Measurements from ENCODE around the gene ETV6.

Gene ETV6

DNA sequence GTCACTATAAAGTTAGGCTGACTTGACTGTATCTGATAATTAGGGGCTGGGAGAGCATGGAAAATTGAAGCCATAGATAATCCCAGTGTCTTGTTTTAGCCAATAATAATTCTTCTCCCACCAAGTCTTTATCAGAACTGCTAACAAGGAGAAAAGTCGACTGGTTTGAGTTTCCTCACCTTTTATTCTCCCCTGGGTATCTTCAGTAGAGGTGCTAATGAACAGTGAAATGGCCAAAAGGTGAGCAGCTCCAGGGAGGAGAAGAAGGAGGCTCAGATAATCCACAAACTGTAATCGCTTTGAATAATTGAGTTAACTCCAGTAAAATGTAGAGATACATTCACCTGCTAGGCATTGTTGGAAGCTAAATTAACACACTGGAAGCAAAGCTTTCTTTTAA lies 72.6 kb downstream of the ETV6 start:
- DNase-seq: no peak

DNA sequence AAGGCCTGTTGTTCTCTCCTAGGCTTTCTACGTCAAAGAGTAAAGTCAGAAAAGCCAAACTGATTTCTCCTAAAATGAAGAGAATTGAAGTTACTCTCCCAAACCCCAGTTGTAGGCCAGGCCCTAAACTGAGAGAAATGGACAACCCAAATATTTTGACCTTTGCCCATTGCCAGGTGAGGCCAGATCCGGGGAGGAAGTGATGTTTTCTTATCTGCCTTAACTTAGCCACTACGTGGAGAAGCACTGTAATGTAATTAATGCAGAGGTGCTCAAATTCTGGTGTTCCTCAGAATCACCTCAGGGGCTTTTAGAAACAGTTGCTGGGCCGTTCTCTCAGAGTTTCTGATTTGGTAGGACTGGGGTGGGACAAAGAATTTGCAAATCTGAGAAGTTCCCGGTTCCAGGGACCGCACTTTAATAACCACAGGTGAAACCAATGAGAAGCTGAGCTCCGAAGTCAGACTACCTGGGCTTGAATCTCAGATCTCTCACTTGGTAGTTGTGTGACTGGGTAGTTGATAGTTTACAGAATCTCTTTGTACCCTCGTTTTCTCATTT lies 73.2 kb downstream of the ETV6 start:
- DNase-seq: no peak

DNA sequence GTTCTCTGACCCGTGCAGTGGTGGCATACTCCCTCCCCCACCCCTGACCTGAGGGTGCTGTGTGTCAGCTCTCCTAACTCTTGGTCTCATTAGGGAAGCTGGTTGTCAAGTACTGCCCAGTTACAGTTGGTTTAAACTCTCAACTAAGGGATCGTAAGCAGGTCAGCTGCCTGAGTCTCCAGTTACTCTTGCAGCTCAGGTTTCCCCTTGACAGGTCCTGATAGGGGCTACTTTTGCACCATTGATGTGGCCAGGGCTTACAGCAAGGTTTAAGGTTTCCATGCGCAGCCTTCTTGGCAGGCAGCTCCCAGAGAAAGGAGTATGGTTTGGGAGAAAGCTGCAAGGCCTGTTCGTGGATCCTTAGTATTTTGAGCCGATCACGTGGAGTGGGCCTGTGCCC lies 74.5 kb downstream of the ETV6 start:
- DNase-seq: no peak

DNA sequence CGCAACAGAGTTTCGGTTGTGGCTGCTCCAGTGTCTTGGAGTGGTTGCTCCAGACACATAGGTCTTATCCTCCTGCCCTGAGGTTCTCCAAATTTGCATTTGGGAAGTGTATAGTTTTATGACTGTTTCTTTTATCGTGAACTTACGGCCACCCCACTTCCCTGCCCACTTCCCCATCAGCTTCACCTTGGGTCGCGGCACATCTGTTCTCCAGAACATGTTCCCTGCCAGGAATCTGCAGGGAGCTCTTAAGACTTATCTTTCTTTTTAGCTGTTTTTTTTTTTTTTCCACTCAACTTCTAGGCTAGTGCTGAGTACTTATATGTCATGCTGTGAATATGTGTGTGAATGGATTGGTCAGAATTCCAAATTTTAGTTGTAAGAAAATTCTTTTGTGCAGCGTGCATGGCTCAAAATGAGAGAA lies 75.4 kb downstream of the ETV6 start:
- no peak for DNase-seq

DNA sequence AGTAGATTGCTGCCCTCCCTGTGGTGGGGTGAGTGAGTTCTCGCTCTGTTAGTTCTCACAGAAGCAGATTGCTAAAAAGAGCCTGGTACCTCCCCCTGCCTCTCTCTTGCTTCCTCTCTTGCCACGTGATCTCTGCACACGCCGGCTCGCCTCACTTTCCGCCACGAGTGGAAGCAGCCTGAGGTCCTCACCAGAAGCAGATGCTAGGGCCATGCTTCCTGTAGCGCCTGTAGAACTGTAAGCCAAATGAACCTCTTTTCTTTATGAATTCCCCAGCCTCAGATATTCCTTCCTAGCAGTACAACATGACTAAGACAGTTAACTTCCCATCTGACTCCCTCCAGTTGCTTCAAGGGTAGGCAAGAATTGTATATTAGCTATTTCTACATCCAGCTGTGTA lies 76.2 kb downstream of the ETV6 start:
- DNase-seq: no peak

DNA sequence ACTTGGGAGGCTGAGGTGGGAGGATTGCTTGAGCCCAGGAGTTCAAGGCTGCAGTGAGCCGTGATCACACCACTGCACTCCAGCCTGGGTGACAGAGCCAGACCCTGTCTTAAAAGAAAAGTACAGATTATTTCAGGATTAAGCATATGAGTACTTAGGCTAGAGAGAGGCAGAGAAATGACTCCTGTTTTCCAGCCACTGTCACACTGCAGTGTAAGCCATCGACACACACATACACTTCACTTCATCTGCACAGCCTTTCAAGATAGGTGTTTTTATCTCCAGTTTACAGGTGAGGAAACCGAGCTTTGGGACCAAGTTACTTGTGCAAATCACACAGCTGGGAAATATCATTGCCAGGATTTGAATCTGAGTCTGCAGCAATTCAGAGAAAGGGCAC lies 77.2 kb downstream of the ETV6 start:
- DNase-seq: no peak

DNA sequence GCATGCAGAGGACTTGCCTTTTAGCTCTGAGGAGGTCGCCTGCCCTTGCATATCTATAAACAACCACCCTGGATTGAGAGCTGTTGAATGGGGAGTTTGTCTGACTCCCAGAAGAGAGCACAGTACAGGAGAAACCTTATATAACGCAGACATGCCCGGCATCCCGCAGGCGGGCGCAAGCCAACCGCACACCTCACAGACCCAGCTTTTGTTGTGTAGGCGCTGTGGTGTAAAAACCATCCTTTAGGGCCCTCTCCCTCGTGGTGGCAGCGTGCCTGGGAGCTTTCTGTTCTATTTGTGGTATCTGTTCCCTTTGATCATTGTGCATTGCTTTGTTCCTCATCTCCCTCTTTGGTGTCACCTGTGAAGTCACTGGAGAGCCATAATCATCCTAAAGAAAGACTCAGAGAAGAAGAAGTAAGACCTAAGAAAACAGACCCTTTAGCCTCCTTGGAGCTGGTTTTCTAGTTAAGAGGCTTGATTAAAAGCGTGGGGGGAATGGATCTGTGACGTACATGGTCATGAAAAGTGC lies 77.7 kb downstream of the ETV6 start:
- no peak for DNase-seq

DNA sequence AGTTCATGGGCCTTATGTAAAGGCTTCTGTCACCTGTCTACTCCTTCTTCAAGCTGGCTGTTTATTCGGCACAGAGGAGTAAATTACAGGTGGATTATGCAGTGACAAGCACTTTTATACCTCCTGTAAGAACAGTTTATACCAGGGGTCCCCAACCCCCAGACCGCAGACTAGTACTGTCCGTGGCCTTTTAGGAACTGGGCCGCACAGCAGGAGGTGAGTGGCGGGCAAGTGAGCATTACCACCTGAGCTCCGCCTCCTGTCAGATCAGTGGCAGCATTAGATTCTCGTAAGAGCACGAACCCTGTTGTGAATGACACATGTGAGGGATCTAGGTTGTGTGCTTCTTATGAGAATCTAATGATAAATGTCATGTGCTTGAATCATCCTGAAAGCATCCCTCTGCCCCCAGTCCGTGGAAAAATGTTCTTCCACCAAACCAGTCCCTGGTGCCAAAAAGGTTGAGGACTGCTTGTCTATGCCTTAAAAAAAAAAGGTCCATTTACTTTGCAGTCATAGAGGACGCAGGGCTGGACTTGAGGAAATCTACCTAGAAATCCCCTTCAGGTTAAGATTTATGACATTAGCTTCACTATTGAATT lies 78.8 kb downstream of the ETV6 start:
- no peak for DNase-seq

DNA sequence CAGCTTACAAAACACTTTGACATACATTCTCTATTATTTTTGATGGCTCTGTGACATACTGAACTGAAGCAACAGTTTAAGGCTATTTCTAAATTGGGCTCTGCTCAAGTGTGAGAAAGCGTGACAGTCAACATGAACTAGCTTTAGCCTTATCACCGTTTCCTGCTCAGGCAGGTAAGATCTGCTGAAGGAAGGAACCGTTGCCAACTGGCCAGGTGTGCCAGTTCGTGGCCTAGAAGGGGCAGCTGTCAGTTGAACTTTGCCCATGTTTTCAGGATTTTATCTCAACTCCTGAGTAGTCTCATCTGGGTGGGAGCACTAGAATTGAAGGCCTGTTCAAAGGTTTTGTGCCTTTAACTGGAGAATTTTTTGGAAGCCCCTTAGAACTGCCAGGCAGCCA lies 79.5 kb downstream of the ETV6 start:
- DNase-seq: no peak

DNA sequence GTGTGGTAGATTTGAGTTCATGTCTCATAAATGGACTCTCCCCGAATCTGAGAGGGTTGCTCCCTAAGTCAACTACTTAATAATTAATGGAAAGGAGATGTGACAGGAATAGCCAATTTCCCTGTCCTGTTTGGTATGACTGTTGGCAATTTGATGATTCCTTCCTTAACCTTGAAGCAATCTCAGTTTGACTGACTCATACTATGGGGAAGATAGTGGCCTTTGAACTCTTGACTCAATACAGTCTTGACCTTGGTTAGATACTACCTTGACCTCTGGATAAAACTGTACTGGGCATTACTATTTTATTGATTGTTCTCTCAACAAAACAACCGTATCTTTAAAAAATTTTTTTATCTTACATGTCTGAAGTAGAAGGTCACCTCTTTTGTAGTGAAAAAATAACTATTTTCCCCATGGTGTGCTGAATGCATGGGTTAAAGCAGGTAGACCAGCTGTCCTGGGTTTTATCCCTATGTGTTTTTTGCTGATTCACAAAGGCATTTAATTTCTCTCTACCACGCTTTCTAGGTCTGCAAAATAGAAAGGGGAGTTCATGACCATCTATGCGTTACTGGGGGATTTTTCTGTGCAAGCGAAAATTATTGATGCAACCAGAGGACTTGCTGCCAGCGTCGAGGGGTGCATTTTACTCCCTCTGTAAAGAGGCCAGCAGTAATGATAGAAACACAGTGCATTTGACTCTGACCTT lies 80.1 kb downstream of the ETV6 start:
- no peak for DNase-seq

DNA sequence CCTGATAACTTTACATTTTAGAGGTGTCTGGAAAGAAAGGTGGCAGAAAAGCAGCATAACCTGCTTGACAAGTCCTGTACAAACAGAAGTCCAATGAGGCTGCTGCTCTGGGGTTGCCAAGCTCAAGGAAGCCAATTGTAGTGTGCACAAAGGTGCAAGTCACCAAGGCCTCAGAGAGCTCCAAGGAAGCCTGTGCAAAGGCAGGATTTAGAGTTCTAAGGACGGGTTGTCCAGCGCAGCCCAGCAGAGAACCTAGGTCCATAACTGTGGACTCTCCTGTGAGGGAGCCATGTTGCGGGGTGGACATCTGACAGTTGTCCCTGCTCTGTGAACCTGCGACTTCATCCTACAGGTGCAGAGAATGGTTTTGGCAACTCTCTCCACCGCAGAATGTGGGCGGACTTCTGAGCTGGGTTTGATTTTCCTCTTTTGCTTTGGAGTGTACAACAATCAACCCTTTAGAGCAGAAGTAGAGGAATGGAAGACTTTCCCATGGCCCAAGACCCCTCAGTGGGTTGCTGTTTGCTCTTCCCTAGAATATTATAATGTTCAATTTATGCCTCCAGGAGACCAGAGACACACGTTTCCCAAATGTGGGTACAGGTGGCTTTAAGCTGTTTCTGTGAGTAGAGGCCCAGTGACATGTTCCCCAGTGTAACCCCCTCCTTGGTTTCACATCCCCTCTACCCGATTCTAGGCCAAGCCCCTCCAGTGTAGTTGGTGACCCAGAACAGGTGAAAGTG lies 81.0 kb downstream of the ETV6 start:
- no peak for DNase-seq

DNA sequence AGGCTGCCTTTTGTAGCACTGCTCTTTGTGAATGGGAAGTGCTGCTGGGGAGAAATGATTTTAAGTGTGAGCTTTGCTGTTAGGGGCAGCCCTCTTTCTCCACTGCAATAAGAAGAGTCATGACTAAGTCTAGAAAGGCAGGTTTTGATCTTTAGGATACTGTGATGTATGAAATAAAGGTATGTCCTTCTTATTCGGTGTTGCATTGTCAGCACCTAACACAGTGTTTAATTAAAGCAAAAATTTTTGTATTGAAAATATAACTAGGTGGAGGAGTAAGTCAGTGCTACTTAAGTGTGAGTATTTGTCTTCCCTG lies 81.5 kb downstream of the ETV6 start:
- DNase-seq: no peak

DNA sequence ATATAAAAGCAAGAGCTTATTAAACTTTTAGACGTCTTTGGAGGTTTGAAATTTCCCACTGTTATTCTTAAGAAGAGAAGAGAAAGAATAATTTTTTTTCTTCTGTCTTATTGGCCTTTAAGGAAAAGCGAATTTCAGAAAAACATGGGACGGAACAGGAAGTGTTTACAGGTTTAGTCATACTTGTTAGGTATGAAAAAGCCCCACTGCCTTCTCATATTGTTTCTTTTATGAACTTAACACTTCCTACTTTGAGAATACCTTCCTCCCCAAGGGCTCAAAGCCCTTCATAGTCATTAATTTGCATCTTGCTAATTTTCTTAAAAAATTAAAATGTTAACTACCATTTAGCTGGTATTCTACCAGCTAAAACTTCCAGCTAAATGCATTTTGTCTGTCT lies 82.0 kb downstream of the ETV6 start:
- DNase-seq: no peak

DNA sequence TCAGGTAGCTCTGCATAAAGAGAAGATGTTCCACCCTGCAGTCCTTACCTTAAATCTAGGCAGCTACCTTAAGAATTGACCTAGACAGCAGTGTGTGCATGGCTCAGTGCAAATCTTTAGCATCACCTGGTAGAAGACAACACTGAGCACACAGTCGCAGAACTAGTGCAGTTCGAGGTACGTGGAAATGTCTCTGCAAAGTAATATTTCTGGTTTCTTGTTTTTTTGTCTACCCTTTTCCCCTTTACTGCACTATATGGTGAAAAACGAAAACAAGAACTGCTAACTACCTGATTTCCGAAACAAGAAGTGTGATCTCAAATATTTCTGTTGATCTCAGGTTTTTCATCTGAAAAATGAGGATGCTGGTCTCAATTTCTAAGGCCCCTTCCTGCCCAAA lies 82.5 kb downstream of the ETV6 start:
- DNase-seq: no peak

DNA sequence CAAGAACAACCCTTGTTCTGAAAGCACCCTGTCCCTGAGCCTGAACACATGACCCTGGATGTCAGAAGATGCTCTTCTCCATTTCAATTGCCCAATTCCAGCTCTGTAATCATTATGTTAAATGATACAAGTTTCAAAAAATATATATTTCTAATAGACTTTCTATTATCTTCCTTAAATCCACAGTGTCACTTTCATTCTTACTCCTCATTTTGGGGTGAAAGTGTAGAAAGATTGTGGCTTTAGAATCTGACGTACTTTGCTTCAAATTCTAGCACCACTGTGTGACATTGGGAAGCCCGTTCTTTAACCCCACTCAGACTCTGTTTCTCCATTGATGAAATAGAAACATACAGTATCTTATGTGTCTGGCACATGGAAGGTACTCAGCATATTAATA lies 83.2 kb downstream of the ETV6 start:
- DNase-seq: no peak

DNA sequence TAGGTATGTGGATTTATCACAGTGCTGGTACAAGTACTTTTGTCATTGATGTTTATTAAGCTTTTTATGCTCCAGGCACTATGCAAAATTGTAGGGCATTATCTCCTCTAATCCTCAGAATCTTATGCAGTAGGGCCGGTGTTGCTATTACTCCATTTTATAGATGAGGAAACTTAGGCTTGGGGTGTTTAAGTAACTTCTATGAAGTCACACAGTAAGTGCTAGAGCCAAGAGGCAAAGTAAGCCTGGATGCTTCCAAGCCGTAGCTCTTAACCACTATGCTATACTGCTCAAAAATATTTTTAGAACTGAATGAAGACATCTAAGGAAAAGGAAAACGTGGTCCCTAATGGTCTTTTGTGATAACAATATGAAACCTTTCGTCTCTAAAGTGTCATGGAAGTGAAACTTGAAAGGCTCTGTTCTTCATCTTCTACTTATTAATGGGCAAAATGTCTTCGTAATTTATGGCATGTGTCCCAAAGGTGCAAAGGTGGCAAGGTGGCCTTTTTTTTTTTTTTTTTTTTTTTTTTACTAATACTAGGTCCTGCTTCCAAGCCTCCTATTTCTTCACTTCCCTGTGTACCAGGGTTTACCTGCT lies 85.2 kb downstream of the ETV6 start:
- DNase-seq: no peak

DNA sequence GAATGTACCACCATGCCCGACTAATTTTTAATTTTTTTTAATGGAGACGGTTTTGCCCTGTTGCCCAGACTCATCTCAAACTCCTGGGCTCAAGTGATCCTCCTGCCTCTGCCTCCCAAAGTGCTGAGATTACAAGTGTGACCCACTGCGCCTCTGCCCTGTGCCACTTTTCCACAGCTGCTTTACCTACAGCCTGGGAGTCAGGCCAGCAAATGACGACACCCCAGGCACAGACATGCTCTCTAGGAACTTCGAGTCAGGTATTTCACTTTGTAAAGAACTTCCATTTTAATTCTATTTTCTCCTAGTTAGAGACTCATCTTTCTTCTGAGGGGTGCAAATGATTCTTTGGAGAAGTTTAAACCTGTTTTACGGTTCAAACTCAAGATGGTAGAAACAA lies 89.0 kb downstream of the ETV6 start:
- no peak for DNase-seq

DNA sequence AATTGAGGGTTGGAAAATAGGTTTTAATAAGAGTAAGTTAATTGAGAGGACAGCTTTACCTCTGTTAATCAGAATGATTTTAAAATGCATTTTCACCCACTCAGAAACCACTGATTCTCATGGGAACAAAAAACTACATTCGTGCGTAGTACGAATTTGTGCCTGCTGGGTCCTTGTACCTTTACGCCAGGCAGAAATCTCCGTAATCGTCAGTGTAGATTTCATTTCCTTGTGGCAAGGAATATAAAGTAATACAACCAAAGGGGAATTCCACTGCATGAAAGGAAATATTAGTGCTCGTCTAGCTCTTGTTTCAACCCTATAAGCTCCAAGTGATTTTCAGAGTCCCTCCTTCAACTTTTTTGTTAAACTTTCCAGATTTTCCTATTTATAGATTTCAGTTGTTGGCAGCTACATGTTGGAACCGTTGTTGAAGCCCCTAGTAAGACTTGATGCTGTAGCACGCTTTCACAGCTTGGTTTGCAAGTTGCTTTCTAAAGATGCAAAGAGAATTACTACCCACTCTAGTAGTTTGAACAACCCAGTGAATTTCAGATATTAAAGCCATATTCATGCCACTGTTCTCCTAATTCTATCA lies 90.6 kb downstream of the ETV6 start:
- no peak for DNase-seq

DNA sequence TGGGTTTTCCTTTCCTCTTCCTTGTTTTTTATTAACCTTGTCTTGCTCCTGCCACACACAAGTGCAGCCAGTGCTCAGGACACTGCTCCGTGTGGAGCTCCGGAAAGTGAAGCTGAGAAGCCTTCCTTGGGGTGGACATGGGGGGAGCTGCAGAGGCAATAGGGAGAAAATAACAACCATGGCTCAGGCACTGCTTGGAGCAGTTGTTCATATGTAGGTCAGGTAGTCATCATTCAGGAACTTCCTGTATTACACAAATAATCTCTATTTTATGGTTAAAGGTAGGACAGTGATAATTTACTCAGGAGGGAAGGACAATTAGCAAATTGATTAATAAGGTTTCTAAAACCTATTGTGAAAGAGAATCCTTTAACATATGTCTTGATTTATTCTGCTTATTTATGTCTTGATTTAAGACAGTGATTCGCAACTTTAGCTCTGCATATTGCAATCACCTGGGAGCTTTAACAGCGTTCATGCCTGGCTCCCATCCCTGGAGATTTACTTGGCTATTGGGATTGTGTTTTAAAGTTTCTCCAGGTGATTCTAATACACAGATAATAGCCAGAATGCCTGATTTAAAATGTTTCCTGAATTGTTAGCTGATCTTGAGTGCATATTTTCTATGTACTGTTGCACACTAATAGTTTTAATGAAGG lies 92.1 kb downstream of the ETV6 start:
- no peak for DNase-seq

DNA sequence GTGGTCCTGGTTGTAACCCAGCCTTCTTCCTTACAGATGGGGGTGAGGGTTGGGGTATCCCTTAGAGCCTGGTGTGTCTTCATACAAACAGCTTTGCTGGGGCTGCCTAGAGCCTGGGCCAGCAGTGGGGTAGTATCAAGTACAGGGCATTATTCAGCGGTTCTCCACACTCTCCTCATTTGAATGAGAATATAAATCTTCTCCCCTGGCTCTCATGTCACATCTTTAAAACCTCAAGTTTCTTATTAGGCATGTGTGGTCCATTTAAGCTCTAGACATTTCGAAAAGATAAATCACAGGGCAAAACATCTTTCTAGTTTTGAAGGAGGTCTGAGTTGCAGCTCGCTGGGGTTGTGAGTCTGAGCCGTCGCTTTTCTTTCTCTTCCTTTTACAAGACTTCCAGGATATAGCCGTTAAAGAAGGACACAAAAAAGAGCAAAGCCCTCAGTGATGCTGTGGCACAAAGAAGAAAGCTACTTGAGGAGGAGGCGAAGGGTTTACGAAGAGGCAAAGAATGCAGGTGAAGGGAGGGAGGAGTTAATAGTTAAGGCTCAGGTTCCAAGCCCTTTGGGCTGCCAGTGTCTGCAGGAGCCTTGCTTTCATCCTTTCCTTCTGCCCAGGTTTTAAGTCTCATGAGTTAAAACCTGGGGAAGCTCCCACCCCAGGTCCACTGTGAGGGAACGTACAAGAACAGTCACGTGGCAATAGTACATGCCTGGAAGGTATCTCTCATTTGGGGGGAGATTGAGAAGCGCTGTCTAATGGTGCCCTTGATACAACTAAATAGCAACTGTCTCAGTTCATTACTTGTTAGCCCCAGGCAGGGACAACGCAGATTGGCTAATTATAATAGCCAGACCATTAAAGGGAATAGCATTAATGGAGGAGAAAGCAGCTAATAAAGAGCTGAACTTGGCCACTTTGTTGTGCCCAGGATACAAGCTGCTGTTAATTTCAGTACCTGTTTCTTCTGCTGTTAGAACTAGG lies 94.2 kb downstream of the ETV6 start:
- no peak for DNase-seq

DNA sequence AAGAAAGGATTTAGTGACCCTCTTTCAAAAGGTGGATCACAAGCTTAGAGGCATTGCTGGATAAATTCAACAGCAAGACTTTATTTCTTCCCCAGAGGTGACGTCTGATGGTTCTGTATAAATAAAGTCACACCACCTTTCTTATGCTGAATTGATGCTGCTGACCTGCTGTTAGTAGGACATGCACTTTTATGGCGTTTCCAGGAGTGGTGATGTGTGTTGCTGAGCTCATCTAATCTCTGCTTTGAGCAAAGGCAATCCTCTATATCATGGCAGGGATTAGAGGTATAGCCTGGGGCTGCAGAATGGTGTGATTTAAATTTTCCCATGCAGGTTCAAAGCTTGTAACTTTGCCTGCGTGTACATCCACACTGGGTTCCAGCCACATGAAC lies 94.9 kb downstream of the ETV6 start:
- no peak for DNase-seq

Data from NCI-H446 treated with DMSO at 0.1 percent for 48 hours (cell line).